Stomach (tissue), 9 donors: ENCODE measurements around the gene OSBPL2. TPM values are rescaled to one million over a fixed set of nuclear protein-coding genes. Genes with fewer than 3 reads are reported as not detected.

ENCODE experiments used
- DNase-seq, 2 donors: peaks; one replicate each; pipeline versions ENCODE4 v3.0.0 to v3.0.0-alpha.2; 2013 to 2019
- H3K27ac ChIP-seq, 5 donors: fragments of 200-600 bp in 4 of 5; sonication (generic) in 4 of 5; one replicate each; pipeline ENCODE4 v1.5.1; 2013 to 2019; ENCODE audit warnings: mild to moderate bottlenecking in 1 of 5, moderate library complexity in 1 of 5
- H3K27me3 ChIP-seq, 3 donors: fragments of 200-600 bp; sonication (generic); one replicate each; pipeline ENCODE4 v1.5.1; 2017 to 2019; ENCODE audit warnings: mixed run types in 1 of 3
- H3K36me3 ChIP-seq, 4 donors: fragments of 200-600 bp; sonication (generic); 1 replicate in 3 of 4; 2 replicates in 1 of 4; pipeline ENCODE4 v1.5.1; 2016 to 2019
- H3K4me1 ChIP-seq, 4 donors: fragments of 200-600 bp; sonication (generic); one replicate each; pipeline ENCODE4 v1.5.1; 2016 to 2019
- H3K4me3 ChIP-seq, 4 donors: fragments of 200-600 bp; sonication (generic) in 3 of 4; one replicate each; pipeline ENCODE4 v1.5.1; 2016 to 2019; ENCODE audit warnings: mild to moderate bottlenecking in 1 of 4
- H3K9me3 ChIP-seq, 4 donors: fragments of 200-600 bp; sonication (generic); one replicate each; pipeline ENCODE4 v1.5.1; 2016 to 2019
- EP300 ChIP-seq: sonication (generic); formaldehyde crosslinking; IDR thresholded peaks from one replicate; pipeline ENCODE4 v1.6.1; 2017; ENCODE audit warnings: antibody characterized with exemption
- POLR2A ChIP-seq, 4 donors: fragments of 450-650 bp; IDR thresholded peaks; one replicate each; pipeline ENCODE4 v1.6.1; 2016; ENCODE audit warnings: antibody characterized with exemption in 4 of 4, control low read depth in 2 of 4, mild to moderate bottlenecking in 1 of 4, moderate library complexity in 1 of 4
- POLR2AphosphoS5 ChIP-seq, 3 donors: sonication (generic); formaldehyde crosslinking; IDR thresholded peaks; one replicate each; pipeline ENCODE4 v1.6.1; 2016; ENCODE audit warnings: antibody characterized with exemption in 3 of 3
- WGBS, 5 donors: extraction: QIAGEN DNeasy Blood & Tissue Kit in 3 of 5; methylation state at CpG; one replicate each; pipeline versions ENCODE4 v1.1.5 to v1.1.7; 2013 to 2018; 5-methylcytosine and 5-hydroxymethylcytosine counted together
- intact Hi-C: fragments of 100-400 bp; cut with DNase I; formaldehyde crosslinking; loops from one replicate; pipeline ENCODE4 v1.15.1; 2023; ENCODE audit warnings: low total_unique reads
- polyA plus RNA-seq, 3 donors: library from polyadenylated mRNA; stranded (reverse); fragments of 200-250 nt; gene quantifications; one replicate each; pipeline ENCODE4 v1.2.3, GENCODE V29; 2013
- total RNA-seq, 5 donors: library from RNA; depleted of rRNA; stranded (reverse); fragments of >200 nt; gene quantifications; one replicate each; pipeline versions ENCODE4 v1.1.0 to v1.2.3, GENCODE V29; 2014 to 2016
- TF ChIP-seq, protein P1 (sequence below), 7 experiments: fragments of 450-650 bp in 4 of 7; fragments of 200-600 bp in 3 of 7; sonication (generic) in 3 of 7; IDR thresholded peaks; one replicate each; pipeline ENCODE4 v1.5.1; 2016 to 2019; ENCODE audit warnings: antibody characterized with exemption in 7 of 7, control low read depth in 2 of 7, mild to moderate bottlenecking in 1 of 7
- donor health status: healthy with polysubstance abuse.
- donor health status: Bipolar disorder and iron deficiency.
- donor health status: healthy.

OSBPL2 gene
- total and polyA plus RNA-seq, 8 donors, result 15.1 to 83.4 (median 36.7) TPM

DNA sequence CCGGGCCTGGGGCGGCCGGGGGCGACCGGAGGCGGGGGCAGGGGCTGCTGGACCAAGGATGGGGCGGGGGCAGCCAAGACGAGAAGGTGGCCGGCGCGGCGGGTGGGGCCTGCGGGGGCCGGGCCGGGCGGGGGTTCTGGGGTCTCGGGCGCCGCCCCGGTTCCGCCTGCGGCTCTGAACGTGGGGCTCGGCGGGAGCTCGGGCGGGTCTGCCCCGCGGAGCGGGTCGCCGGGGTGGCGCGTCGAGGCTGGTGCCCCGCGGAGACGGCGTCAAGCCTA is 64.7 kb downstream of the OSBPL2 start:
- intact Hi-C loops, result loop anchor here (5.0 kb wide), 1 partner anchor 79 kb away; no protein-coding TSS in a partner anchor
- DNase-seq, result no peak
- peaks cover 28 to 51% (median 49%) of the 10 kb centered on the region in 4 donors for H3K36me3 ChIP-seq
- 0% methylated on average over 2 to 39 of the region's 39 CpGs for WGBS, 5 donors
- no peaks in the 10 kb centered on the region for H3K9me3 ChIP-seq
- peaks cover 26 to 58% (median 40%) of the 10 kb centered on the region in 4 donors for H3K4me1 ChIP-seq
- TF ChIP-seq, protein P1, sequence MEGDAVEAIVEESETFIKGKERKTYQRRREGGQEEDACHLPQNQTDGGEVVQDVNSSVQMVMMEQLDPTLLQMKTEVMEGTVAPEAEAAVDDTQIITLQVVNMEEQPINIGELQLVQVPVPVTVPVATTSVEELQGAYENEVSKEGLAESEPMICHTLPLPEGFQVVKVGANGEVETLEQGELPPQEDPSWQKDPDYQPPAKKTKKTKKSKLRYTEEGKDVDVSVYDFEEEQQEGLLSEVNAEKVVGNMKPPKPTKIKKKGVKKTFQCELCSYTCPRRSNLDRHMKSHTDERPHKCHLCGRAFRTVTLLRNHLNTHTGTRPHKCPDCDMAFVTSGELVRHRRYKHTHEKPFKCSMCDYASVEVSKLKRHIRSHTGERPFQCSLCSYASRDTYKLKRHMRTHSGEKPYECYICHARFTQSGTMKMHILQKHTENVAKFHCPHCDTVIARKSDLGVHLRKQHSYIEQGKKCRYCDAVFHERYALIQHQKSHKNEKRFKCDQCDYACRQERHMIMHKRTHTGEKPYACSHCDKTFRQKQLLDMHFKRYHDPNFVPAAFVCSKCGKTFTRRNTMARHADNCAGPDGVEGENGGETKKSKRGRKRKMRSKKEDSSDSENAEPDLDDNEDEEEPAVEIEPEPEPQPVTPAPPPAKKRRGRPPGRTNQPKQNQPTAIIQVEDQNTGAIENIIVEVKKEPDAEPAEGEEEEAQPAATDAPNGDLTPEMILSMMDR (IDR thresholded peaks at IDR 0.05), result no peak
- TF ChIP-seq POLR2AphosphoS5 (IDR thresholded peaks at IDR 0.05) (no peak), POLR2A (IDR thresholded peaks at IDR 0.05) (no peak), EP300 (no peak)
- H3K27me3 ChIP-seq, result no peaks in the 10 kb centered on the region
- H3K27ac ChIP-seq, result peak overlapping the region; percentile 67 to 99 (median 97)
- H3K4me3 ChIP-seq, result peak overlapping the region; percentile 78 to 92 (median 82)

DNA sequence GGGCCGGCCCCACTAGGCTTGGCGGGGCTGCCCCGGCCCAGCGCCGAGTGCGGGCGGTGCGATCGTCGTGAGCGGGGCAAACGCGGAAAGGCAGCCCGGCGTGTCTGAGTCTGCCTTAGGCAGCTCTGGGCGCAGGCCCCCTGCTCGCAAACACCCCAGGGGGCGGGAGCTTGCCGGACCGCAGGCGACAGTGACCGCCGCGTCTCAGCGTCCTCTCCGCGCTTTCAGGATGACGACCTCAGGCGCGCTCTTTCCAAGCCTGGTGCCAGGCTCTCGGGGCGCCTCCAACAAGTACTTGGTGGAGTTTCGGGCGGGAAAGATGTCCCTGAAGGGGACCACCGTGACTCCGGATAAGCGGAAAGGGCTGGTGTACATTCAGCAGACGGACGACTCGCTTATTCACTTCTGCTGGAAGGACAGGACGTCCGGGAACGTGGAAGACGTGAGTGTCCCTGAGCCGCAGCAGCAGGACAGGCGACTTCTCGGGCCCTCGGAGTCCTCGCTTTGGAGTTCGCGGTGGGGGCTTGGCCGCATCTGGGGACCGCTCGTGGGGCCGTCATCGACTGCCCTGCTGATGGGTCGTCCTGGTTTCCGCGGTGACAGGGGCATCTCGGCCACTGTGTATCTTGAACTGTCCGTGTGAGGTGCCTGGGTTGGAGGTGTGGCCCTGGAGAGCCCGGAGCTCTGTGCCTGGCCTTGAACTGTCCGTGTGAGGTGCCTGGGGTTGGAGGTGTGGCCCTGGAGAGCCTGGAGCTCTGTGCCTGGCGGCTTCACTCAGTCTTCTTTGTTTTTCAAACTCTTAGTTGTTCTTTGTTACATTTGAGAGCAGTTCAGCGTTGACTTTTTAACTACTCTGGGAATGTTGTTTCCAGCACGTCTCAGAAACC is 65.3 kb downstream of the OSBPL2 start:
- peaks cover 26 to 60% (median 40%) of the 10 kb centered on the region in 4 donors for H3K4me1 ChIP-seq
- no peaks in the 10 kb centered on the region for H3K27me3 ChIP-seq
- H3K4me3 ChIP-seq, result peak overlapping the region; percentile 78 to 92 (median 82)
- intact Hi-C loops, result loop anchor here (5.0 kb wide), 1 partner anchor 79 kb away; no protein-coding TSS in a partner anchor
- no peaks in the 10 kb centered on the region for H3K9me3 ChIP-seq
- WGBS, 5 donors, result 1 to 5% (median 2%) methylated on average over 23 to 66 of the region's 66 CpGs
- DNase-seq, result peak in 1 of 2 donors; percentile 56
- peaks cover 34 to 51% (median 49%) of the 10 kb centered on the region in 4 donors for H3K36me3 ChIP-seq
- H3K27ac ChIP-seq, result peak overlapping the region; percentile 67 to 99 (median 97)
- peak in 1 of 3 donors; percentile 1 for TF ChIP-seq POLR2AphosphoS5 (IDR thresholded peaks at IDR 0.05)
- TF ChIP-seq EP300, result no peak

DNA sequence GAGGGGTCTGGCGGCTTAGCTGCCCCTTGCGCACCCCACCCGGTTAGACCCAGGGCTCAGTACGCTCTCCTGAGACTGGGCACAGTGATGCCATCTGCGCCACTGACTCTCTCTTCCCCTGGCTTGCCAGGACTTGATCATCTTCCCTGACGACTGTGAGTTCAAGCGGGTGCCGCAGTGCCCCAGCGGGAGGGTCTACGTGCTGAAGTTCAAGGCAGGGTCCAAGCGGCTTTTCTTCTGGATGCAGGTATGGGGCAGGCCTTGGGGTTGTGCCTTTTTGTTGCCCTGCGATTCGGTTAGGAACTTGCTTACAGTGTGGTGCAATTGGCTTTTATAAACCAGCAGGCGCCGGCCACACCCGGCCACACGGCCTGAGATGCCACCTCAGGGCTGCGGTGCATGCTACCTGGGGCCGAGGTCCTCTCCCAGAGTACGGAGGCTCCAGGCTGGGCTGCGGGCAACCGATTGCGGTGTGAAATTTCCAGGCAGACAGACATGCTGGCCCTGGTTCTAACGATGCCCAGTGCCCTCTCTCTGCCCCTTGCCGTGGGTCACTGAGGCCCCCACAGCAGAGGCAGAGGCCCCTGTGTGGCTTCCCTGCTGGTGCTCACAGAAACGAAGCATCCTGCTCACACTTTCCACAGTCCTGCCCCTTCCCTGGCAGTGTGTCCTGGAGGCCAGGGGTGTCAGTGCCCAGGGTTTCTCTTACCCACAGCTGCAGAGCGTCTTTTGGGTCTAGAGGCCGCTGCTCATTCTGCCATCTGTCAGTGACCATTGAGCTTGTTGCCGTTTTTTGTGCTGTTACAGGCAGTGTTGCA is 66.2 kb downstream of the OSBPL2 start:
- WGBS, 5 donors, result 51 to 65% (median 60%) methylated on average over 15 to 29 of the region's 29 CpGs
- Histone ChIP-seq H3K36me3 (peaks cover 41 to 56% (median 54%) of the 10 kb centered on the region in 4 donors), H3K27me3 (no peaks in the 10 kb centered on the region), H3K9me3 (no peaks in the 10 kb centered on the region), H3K4me1 (peaks cover 26 to 60% (median 40%) of the 10 kb centered on the region in 4 donors), H3K27ac (peak overlapping the region in 4 of 5 donors; percentile 97 to 99 (median 98)), H3K4me3 (peak overlapping the region; percentile 78 to 92 (median 82))
- intact Hi-C loops, result loop anchor here (5.0 kb wide), 1 partner anchor 78 kb away; no protein-coding TSS in a partner anchor
- DNase-seq, result no peak
- TF ChIP-seq POLR2AphosphoS5 (IDR thresholded peaks at IDR 0.05) (no peak), EP300 (no peak), POLR2A (IDR thresholded peaks at IDR 0.05) (no peak)
- TF ChIP-seq, protein P1 (IDR thresholded peaks at IDR 0.05), result no peak

DNA sequence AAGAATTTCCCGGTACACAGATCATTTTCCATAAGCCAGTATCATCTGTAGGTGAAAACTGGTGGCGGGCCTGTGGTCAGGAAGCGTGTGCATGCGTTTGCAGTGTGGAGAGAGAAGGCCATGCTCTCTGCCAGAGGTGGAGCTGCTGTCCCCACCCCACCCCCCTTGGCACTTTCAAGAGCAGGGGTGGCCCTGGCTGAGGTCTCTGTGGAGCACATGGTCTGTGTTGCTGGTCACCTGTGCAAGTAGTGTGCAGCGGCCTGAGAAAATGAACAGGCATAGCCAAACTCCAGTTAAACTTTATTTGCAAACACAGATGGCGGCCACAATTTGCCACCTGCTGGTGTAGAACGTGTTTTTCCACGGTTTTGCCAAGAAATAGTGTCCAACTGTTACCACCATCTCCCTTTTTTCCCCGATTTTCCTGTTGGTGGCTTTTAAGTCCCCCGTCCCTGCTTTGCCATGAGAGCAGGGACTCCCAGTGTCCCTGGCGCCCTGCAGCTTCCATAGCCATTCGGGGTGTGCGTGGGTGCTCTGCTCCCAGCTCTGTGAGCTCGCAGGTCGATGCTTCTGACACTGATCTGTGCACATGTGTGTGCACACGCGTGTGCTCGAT is 66.9 kb downstream of the OSBPL2 start:
- Histone ChIP-seq H3K4me1 (peaks cover 26 to 60% (median 40%) of the 10 kb centered on the region in 4 donors), H3K4me3 (peak overlapping the region in 2 of 4 donors; percentile 79 to 86), H3K36me3 (peaks cover 41 to 63% (median 61%) of the 10 kb centered on the region in 4 donors), H3K27ac (peak overlapping the region in 3 of 5 donors; percentile 4 to 99 (median 97)), H3K9me3 (no peaks in the 10 kb centered on the region), H3K27me3 (no peaks in the 10 kb centered on the region)
- no peak for DNase-seq
- TF ChIP-seq, protein P1 (IDR thresholded peaks at IDR 0.05), result no peak
- TF ChIP-seq POLR2A (IDR thresholded peaks at IDR 0.05), result no peak
- TF ChIP-seq POLR2AphosphoS5 (IDR thresholded peaks at IDR 0.05), result no peak
- TF ChIP-seq EP300, result no peak
- 62 to 69% (median 64%) methylated on average over 13 to 18 of the region's 18 CpGs for WGBS, 5 donors
- intact Hi-C loops, result no loop called here
